GM12891 (cell line): ENCODE data around the gene PPP2R2B.
"Not testable (repeated sequence)": the region's sequence is repeated elsewhere in the genome, so short reads cannot be mapped to it uniquely, and the experiment has no call there.

Source experiments
- DNase-seq: peaks from one replicate; pipeline ENCODE4 v3.0.0; 2011; ENCODE audit warnings: low spot score; ENCODE audit not compliant: insufficient read length
- FAIRE-seq: peaks from 2 replicates; lab custom pipeline; 2011; peaks lifted over from hg19 to GRCh38; lab: Jason Lieb, UNC
- PAX5 ChIP-seq: IDR thresholded peaks from 2 replicates; pipeline ENCODE4 v1.6.1; 2011; ENCODE audit warnings: low read length, moderate library complexity, mild to moderate bottlenecking; ENCODE audit not compliant: insufficient read depth, severe bottlenecking
- POLR2A ChIP-seq: IDR thresholded peaks from 2 replicates; pipeline ENCODE4 v1.6.1; 2011; ENCODE audit warnings: low read depth, low read length, control low read depth
- POLR2AphosphoS5 ChIP-seq: IDR thresholded peaks from 2 replicates; pipeline ENCODE4 v1.6.1; 2011; ENCODE audit warnings: low read depth, low read length, control low read depth
- POU2F2 ChIP-seq: IDR thresholded peaks from 2 replicates; pipeline ENCODE4 v1.6.1; 2011; ENCODE audit warnings: low read depth, mild to moderate bottlenecking, control low read depth, low read length, moderate library complexity
- SPI1 ChIP-seq: IDR thresholded peaks from 2 replicates; pipeline ENCODE4 v1.6.1; 2011; ENCODE audit warnings: low read depth, low read length, control low read depth
- TAF1 ChIP-seq: IDR thresholded peaks from 2 replicates; pipeline ENCODE4 v1.6.1; 2011; ENCODE audit warnings: low read depth, low read length, control low read depth

Gene PPP2R2B

DNA sequence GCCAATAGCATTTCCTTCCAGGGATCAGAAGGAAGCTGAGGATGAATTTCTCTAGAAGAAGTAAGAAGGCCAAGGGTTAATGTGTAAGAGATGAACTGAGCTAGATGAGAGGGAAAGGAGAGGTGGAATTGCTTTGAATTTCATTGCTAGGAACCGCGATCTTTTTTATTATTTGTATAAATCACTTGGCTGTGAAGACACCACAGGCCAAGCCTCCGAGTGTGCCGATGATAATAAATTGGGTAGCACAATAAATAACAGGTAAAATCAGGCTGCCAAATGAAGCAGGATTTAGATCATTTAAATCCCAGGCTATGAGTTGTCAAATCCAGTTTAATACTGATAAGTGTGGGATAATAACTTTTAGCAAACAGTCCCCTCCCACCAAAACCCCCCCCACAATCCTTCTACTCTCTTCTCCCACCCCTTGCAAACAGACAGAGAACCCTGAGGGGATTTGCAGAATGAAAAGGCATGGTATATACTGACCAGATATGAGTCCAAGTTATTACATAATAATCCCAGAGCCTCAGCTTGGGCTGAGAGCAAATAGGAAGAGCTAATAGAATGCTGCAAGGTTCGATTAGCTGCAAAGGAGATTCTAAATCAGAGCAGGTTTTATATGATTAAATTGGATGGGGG lies 143.5 kb downstream of the PPP2R2B start:
- no peak for DNase-seq
- FAIRE-seq, result no peak
- TF ChIP-seq POLR2A (no peak), TAF1 (no peak), PAX5 (no peak), POLR2AphosphoS5 (no peak), POU2F2 (no peak), SPI1 (no peak)

DNA sequence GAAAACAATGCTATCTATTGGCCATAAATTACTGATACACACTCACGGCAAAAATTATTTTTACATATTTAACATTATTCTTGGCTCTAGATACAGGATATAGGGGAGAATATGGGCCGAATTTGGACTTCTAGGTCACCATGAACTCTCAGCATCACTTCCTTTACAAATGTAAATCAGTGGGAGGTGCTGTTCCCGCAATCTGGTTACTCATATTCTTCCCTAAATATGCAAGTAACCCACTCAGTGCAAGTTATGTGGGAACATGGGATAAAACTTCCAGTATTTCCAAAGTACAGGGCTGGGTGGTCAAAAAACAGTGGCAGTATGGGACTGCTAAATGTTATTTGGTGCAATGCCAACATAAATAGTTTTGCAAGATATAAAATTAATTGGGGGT lies 145.6 kb downstream of the PPP2R2B start:
- no peak for TF ChIP-seq POU2F2
- DNase-seq (no peak), FAIRE-seq (no peak)

- FAIRE-seq (no peak), DNase-seq (no peak)
- TF ChIP-seq PAX5 (no peak), SPI1 (no peak), POU2F2 (no peak), POLR2AphosphoS5 (no peak), POLR2A (no peak), TAF1 (no peak)
Measured at GRCh38 chr5:146731909-146732659, 146.5 kb downstream of the PPP2R2B start.

DNA sequence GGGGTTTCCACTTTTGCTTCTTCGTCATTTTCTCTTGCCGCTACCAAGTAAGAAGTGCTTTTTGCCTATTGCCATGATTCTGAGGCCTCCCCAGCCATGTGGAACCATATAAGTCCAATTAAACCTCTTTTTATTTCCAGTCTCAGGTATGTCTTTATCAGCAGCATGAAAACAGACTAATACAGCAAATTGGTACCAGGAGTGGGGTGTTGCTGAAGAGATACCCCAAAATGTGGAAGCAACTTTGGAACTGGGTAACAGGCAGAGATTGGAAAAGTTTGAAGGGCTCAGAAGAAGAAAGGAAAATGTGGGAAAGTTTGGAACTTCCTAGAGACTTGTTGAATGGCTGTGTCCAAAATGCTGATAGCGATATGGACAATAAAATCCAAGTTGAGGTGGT lies 149.8 kb downstream of the PPP2R2B start:
- FAIRE-seq, DNase-seq: not testable (repeated sequence)

DNA sequence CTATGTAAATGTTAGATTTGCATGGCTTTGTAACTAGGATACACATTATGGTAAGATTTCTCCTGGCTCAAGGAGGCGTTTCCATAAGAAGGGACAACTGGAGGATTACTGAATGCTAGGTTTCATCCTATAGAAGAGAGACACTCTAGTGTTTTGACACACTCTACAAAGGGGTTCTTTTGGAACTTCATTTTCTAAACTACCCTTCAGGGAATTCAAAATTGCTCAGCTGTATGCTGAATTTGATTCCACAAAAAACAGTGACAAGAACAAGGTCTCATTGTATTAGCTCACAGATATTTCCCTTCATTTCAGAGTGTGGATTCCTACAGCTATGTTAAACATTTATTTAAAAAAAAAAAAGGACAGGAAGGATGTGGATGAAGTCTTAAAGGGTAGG lies 151.7 kb downstream of the PPP2R2B start:
- no peak for FAIRE-seq
- no peak for TF ChIP-seq POU2F2
- TF ChIP-seq SPI1, result no peak
- TF ChIP-seq POLR2AphosphoS5, result no peak
- TF ChIP-seq PAX5, result no peak
- no peak for DNase-seq

- FAIRE-seq (no peak), DNase-seq (no peak)
- TF ChIP-seq POLR2AphosphoS5, result no peak
- TF ChIP-seq TAF1, result no peak
- TF ChIP-seq SPI1, result no peak
- TF ChIP-seq PAX5, result no peak
- TF ChIP-seq POLR2A, result no peak
- TF ChIP-seq POU2F2, result no peak
Measured at GRCh38 chr5:146726020-146726419, 152.5 kb downstream of the PPP2R2B start.

DNA sequence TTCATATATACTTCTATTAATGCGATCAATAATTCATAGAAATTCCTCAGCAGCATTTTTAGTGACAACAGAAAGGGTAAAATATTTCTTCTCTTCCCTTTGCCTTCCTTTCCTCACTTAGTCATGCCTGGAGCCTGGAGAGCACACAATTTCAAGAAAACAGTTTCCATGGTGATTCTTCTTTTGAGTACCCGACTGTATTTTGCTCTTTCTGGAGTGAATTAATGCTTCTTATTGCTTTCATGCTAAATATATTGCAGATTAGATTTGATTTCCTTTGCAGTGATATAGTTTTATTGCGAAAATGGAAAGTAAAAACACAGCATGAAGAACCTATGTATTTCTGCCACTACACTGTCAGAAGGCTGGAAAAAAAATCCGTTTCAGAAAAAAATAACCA lies 153.5 kb downstream of the PPP2R2B start:
- DNase-seq (no peak), FAIRE-seq (no peak)
- TF ChIP-seq POLR2AphosphoS5 (no peak), SPI1 (no peak), POLR2A (no peak), PAX5 (no peak), TAF1 (no peak), POU2F2 (no peak)

DNA sequence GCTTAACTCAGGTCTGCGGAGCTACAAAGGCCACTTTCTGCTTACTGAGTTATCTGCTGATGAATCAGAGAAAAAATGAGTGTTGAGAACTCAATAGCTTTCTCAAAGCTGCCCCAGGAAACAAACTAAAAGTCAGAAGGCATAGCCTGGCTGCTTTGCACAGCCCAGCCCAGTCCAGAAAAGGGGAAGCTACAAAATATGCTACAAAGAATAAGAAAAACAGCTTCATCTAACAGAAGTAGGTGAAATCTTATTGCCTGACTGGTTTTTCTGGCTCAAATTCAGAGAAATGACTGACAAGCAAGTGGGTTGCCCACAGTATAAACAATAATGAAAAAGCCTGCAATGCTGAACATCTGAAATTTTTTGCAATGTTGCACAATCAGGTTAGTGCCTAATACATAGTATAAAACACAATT lies 156.2 kb downstream of the PPP2R2B start:
- TF ChIP-seq POLR2AphosphoS5 (no peak), SPI1 (no peak), TAF1 (no peak), PAX5 (no peak), POLR2A (no peak), POU2F2 (no peak)
- DNase-seq, result no peak

DNA sequence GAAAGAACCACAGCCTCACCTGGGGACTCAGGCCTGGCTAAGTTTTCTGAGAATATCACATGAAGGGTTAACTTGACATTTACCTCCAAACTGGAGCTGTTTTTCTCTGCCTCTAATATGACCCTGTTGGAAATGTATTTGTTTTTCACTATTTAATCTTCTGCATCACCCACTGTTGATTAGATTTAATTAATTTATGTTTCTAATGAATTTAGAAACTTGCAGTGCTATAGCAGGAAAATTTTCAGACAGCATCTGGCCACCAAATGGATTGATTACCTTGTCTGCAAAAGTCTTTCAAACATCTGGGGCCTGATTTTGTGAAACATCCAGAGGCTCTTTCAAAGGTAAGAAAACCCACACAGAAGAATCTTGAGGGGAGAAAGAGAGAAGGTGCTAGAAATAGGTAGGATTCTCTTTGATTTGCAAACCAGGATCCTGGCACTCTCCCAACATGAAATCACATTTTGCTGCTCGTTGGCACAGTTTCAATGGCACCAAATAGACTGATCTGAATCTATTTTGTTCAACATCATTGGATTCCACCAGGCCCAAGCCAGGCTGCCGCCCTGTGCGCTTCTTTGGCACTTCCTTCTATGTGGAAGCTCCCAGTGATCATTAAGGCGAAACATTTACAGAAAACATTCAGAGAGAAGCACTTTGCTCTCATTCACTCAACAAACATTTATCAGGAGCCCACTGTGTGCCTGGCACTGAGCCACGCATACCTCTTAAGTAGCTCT lies 157.3 kb downstream of the PPP2R2B start:
- no peak for FAIRE-seq
- DNase-seq, result no peak
- TF ChIP-seq POLR2A, result no peak
- no peak for TF ChIP-seq POU2F2
- no peak for TF ChIP-seq POLR2AphosphoS5
- TF ChIP-seq SPI1, result no peak
- TF ChIP-seq PAX5, result no peak
- no peak for TF ChIP-seq TAF1

More for the DNA sequence above, 156.2 kb downstream of the PPP2R2B start:
- no peak for FAIRE-seq

DNA sequence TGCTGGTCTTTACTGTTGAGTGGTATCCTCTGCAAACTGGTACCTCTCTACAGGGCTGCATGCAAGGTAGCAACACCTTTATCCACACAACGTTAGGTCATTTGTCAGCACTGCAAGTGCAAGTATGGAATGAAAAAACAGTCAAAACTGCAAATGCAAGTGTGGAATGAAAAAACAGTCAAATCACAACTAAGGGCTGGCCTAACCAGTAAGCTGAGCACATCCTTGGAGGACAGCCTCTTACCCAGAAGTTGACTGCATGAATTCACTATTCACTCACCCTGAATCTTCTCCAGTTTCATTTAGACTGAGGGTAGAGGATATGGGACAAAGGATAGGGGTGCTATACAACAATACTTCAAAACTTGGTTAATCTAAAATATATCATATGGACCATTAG lies 158.4 kb downstream of the PPP2R2B start:
- DNase-seq (no peak), FAIRE-seq (no peak)
- TF ChIP-seq TAF1 (no peak), POU2F2 (no peak), SPI1 (no peak), PAX5 (no peak), POLR2A (no peak), POLR2AphosphoS5 (no peak)
